Measurements from ENCODE around the gene MLF1.

- no peak for TF ChIP-seq EZH2 (IDR thresholded peaks at IDR 0.05)
- TF ChIP-seq EZH2phosphoT487 (IDR thresholded peaks at IDR 0.05), result no peak
These were observed 11.5 kb upstream of the MLF1 start for GRCh38 chr3:158559504-158559903.
